Mesenchymal stem cell (in vitro differentiated cells and primary cell): ENCODE results near the gene PSMB11.

Source experiments
- DNase-seq: peaks from one replicate; pipeline ENCODE4 v3.0.0-alpha.2; 2013
- H2AFZ ChIP-seq: one replicate; pipeline ENCODE4 v1.6.1; 2013; ENCODE audit warnings: low read depth, mild to moderate bottlenecking, control low read depth, inconsistent platforms, low read length, moderate library complexity
- H2AK5ac ChIP-seq: 2 replicates; pipeline ENCODE4 v1.6.1; 2013; ENCODE audit warnings: low read length, moderate library complexity, mild to moderate bottlenecking, inconsistent platforms; ENCODE audit not compliant: severe bottlenecking
- H2BK120ac ChIP-seq: one replicate; pipeline ENCODE4 v1.6.1; 2013; ENCODE audit warnings: low read depth, mild to moderate bottlenecking, inconsistent platforms, low read length, moderate library complexity
- H2BK12ac ChIP-seq, 2 experiments: one replicate each; pipeline ENCODE4 v1.6.1; 2013; ENCODE audit warnings: inconsistent platforms in 2 of 2, low read length in 2 of 2, mild to moderate bottlenecking in 2 of 2, moderate library complexity in 2 of 2, control low read depth in 1 of 2
- H2BK15ac ChIP-seq: one replicate; pipeline ENCODE4 v1.6.1; 2013; ENCODE audit warnings: mild to moderate bottlenecking, low read depth, inconsistent platforms; ENCODE audit not compliant: poor library complexity, severe bottlenecking
- H2BK5ac ChIP-seq: 2 replicates; pipeline ENCODE4 v1.6.1; 2013; ENCODE audit warnings: low read depth, mild to moderate bottlenecking, low read length, control low read depth, inconsistent platforms; ENCODE audit not compliant: poor library complexity, severe bottlenecking
- H3K14ac ChIP-seq, 2 experiments: one replicate each; pipeline ENCODE4 v1.6.1; 2013; ENCODE audit warnings: inconsistent platforms in 2 of 2, low read length in 2 of 2, control low read depth in 1 of 2, mild to moderate bottlenecking in 1 of 2, moderate library complexity in 1 of 2
- H3K18ac ChIP-seq, 2 experiments: one replicate each; pipeline ENCODE4 v1.6.1; 2013; ENCODE audit warnings: inconsistent platforms in 2 of 2, low read length in 2 of 2, control low read depth in 1 of 2, low read depth in 1 of 2, mild to moderate bottlenecking in 1 of 2
- H3K23ac ChIP-seq, 2 experiments: one replicate each; pipeline ENCODE4 v1.6.1; 2013; ENCODE audit warnings: inconsistent platforms in 2 of 2, low read length in 2 of 2, mild to moderate bottlenecking in 2 of 2, moderate library complexity in 2 of 2, control low read depth in 1 of 2
- H3K27ac ChIP-seq: 2 replicates; pipeline ENCODE4 v1.5.1; 2013; ENCODE audit warnings: mild to moderate bottlenecking, moderate library complexity, low read length, control low read depth, inconsistent platforms; ENCODE audit not compliant: poor library complexity, severe bottlenecking
- H3K27me3 ChIP-seq, 2 experiments: 2 replicates each; pipeline versions ENCODE4 v1.6.1 to v1.7.0; 2013; ENCODE audit warnings: low read length in 2 of 2, mild to moderate bottlenecking in 2 of 2, moderate library complexity in 2 of 2, control low read depth in 1 of 2, inconsistent platforms in 1 of 2; ENCODE audit not compliant: control insufficient read depth in 1 of 2, insufficient read depth in 1 of 2
- H3K36me3 ChIP-seq, 2 experiments: 2 replicates each; pipeline versions ENCODE4 v1.6.1 to v1.7.0; 2013; ENCODE audit warnings: low read length in 2 of 2, control low read depth in 1 of 2, inconsistent platforms in 1 of 2, low read depth in 1 of 2, mild to moderate bottlenecking in 1 of 2; ENCODE audit not compliant: insufficient read depth in 2 of 2, control insufficient read depth in 1 of 2
- H3K4ac ChIP-seq, 2 experiments: one replicate each; pipeline ENCODE4 v1.6.1; 2013; ENCODE audit warnings: inconsistent platforms in 2 of 2, low read length in 2 of 2, mild to moderate bottlenecking in 2 of 2, moderate library complexity in 2 of 2, control low read depth in 1 of 2, low read depth in 1 of 2
- H3K4me1 ChIP-seq: 2 replicates; pipeline ENCODE4 v1.6.1; 2013; ENCODE audit warnings: low read depth, low read length, control low read depth; ENCODE audit not compliant: control insufficient read depth, insufficient read depth
- H3K4me2 ChIP-seq: 2 replicates; pipeline ENCODE4 v1.6.1; 2013; ENCODE audit warnings: low read length, mild to moderate bottlenecking, inconsistent platforms; ENCODE audit not compliant: poor library complexity, severe bottlenecking
- H3K4me3 ChIP-seq, 2 experiments: 2 replicates each; pipeline versions ENCODE4 v1.5.1 to v1.7.0; 2013; ENCODE audit warnings: low read length in 2 of 2, mild to moderate bottlenecking in 2 of 2, control low read depth in 1 of 2, low read depth in 1 of 2; ENCODE audit not compliant: insufficient read depth in 1 of 2
- H3K79me1 ChIP-seq: replicated peaks from 2 replicates; pipeline ENCODE4 v1.6.1; 2013; ENCODE audit warnings: mild to moderate bottlenecking, control low read depth, low read length, inconsistent platforms; ENCODE audit not compliant: poor library complexity, severe bottlenecking
- H3K9ac ChIP-seq: 2 replicates; pipeline ENCODE4 v1.7.0; 2013; ENCODE audit warnings: mild to moderate bottlenecking, low read length, moderate library complexity
- H3K9me3 ChIP-seq: 2 replicates; pipeline ENCODE4 v1.7.0; 2013; ENCODE audit warnings: mild to moderate bottlenecking, low read length; ENCODE audit not compliant: control insufficient read depth
- H4K8ac ChIP-seq: one replicate; pipeline ENCODE4 v1.6.1; 2013; ENCODE audit warnings: inconsistent platforms, mild to moderate bottlenecking, low read length, moderate library complexity
- H4K91ac ChIP-seq: one replicate; pipeline ENCODE4 v1.6.1; 2013; ENCODE audit warnings: mild to moderate bottlenecking, low read length, inconsistent platforms
- WGBS: methylation state at CpG from one replicate; pipeline ENCODE4 v1.1.7; 2013; ENCODE audit warnings: mixed read lengths; 5-methylcytosine and 5-hydroxymethylcytosine counted together

The PSMB11 gene

GRCh38 chr14:23055621-23056144 lies 13.7 kb downstream of the PSMB11 start:
- no peak overlapping the region for H2BK12ac ChIP-seq
- no peak overlapping the region for H3K23ac ChIP-seq
- H3K9ac ChIP-seq, result no peak overlapping the region
- H2BK5ac ChIP-seq, result no peak overlapping the region
- DNase-seq, result peak; percentile 22
- no peak overlapping the region for H3K18ac ChIP-seq
- no peak overlapping the region for H3K27ac ChIP-seq
- peaks cover 31% of the 10 kb centered on the region for H3K4me1 ChIP-seq
- H2BK120ac ChIP-seq, result no peak overlapping the region
- H3K4me2 ChIP-seq, result no peak overlapping the region
- H2AFZ ChIP-seq, result no peak overlapping the region
- no peak overlapping the region for H2AK5ac ChIP-seq
- H3K4me3 ChIP-seq, result no peak overlapping the region
- no peak overlapping the region for H3K4ac ChIP-seq
- H3K9me3 ChIP-seq, result no peaks in the 10 kb centered on the region
- no peak overlapping the region for H3K14ac ChIP-seq
- no peak overlapping the region for H4K8ac ChIP-seq
- peaks cover 6% of the 10 kb centered on the region for H3K79me1 ChIP-seq
- no peaks in the 10 kb centered on the region for H3K27me3 ChIP-seq
- H2BK15ac ChIP-seq, result peak overlapping the region; percentile 78
- 79% methylated on average over 6 of the region's 6 CpGs for WGBS
- peaks cover 23 to 45% of the 10 kb centered on the region in 2 experiments for H3K36me3 ChIP-seq
- H4K91ac ChIP-seq, result no peak overlapping the region

GRCh38 chr14:23056145-23056955 lies 14.3 kb downstream of the PSMB11 start:
- no peaks in the 10 kb centered on the region for H3K9me3 ChIP-seq
- H2BK120ac ChIP-seq, result no peak overlapping the region

GRCh38 chr14:23056956-23057756 lies 15.1 kb downstream of the PSMB11 start, which contains the start of gene CDH24:
CDH24 (minus strand) TSS chr14:23057520; CDS start chr14:23055733, 1,787 bp downstream.
- Histone ChIP-seq H2BK5ac (no peak within 1 kb of the TSS), H2AK5ac (no peak within 1 kb of the TSS), H2BK120ac (no peak within 1 kb of the TSS), H3K14ac (no peak within 1 kb of the TSS), H3K4me1 (peaks cover 36% of the 10 kb centered on the region), H3K4ac (peak within 1 kb of the TSS; percentile 58 to 59), H3K79me1 (peaks cover 6% of the 10 kb centered on the region), H3K4me3 (peak within 1 kb of the TSS; percentile 63 to 76), H2AFZ (peak within 1 kb of the TSS; percentile 39), H3K36me3 (peaks cover 30 to 50% of the 10 kb centered on the region in 2 experiments), H2BK12ac (no peak within 1 kb of the TSS), H3K23ac (no peak within 1 kb of the TSS), H3K4me2 (peak within 1 kb of the TSS; percentile 91), H3K9me3 (no peaks in the 10 kb centered on the region), H4K8ac (no peak within 1 kb of the TSS), H3K27ac (peak within 1 kb of the TSS; percentile 84), H2BK15ac (no peak within 1 kb of the TSS), H3K27me3 (no peaks in the 10 kb centered on the region), H3K9ac (peak within 1 kb of the TSS; percentile 75), H4K91ac (no peak within 1 kb of the TSS), H3K18ac (peak within 1 kb of the TSS; percentile 29 to 60)
- peak; percentile 74 for DNase-seq
- 2% methylated on average over 36 of the region's 73 CpGs for WGBS

More at GRCh38 chr14:23056145-23056955, 14.3 kb downstream of the PSMB11 start:
- peak overlapping the region; percentile 4 to 76 for H3K4me3 ChIP-seq
- no peak overlapping the region for H4K8ac ChIP-seq
- H3K27ac ChIP-seq, result no peak overlapping the region
- H2BK5ac ChIP-seq, result no peak overlapping the region
- H2AFZ ChIP-seq, result no peak overlapping the region
- no peak overlapping the region for H4K91ac ChIP-seq
- 3% methylated on average over 14 of the region's 17 CpGs for WGBS
- no peak overlapping the region for H2BK12ac ChIP-seq
- no peak overlapping the region for H2AK5ac ChIP-seq
- no peak overlapping the region for H3K23ac ChIP-seq
- no peak overlapping the region for H3K4ac ChIP-seq
- H3K9ac ChIP-seq, result peak overlapping the region; percentile 68
- H3K4me2 ChIP-seq, result peak overlapping the region; percentile 91
- no peak overlapping the region for H3K18ac ChIP-seq
- H3K4me1 ChIP-seq, result peaks cover 36% of the 10 kb centered on the region
- H3K14ac ChIP-seq, result no peak overlapping the region
- peaks cover 6% of the 10 kb centered on the region for H3K79me1 ChIP-seq
- no peak overlapping the region for H2BK15ac ChIP-seq
- DNase-seq, result peak; percentile 84
- no peaks in the 10 kb centered on the region for H3K27me3 ChIP-seq
- H3K36me3 ChIP-seq, result peaks cover 29 to 52% of the 10 kb centered on the region in 2 experiments
